Parathyroid adenoma (tissue), 2 donors: ENCODE measurements around the gene IL6ST.
"Not testable (repeated sequence)": the region's sequence is repeated elsewhere in the genome, so short reads cannot be mapped to it uniquely, and the experiment has no call there.

Experiments
- H2AFZ ChIP-seq: fragments of 300-600 bp; sonication (generic); one replicate; pipeline ENCODE4 v1.7.0; 2017; ENCODE audit warnings: antibody characterized with exemption, mild to moderate bottlenecking
- H3K27ac ChIP-seq: fragments of 300-600 bp; sonication (generic); one replicate; pipeline ENCODE4 v1.7.0; 2017
- H3K27me3 ChIP-seq: fragments of 300-600 bp; sonication (generic); one replicate; pipeline ENCODE4 v1.7.0; 2017; ENCODE audit warnings: low read length; ENCODE audit not compliant: control insufficient read depth, insufficient read depth
- H3K36me3 ChIP-seq: fragments of 300-600 bp; sonication (generic); one replicate; pipeline ENCODE4 v1.7.0; 2017; ENCODE audit warnings: low read length; ENCODE audit not compliant: control insufficient read depth, insufficient read depth
- H3K4me1 ChIP-seq: fragments of 300-600 bp; sonication (generic); one replicate; pipeline ENCODE4 v1.7.0; 2017; ENCODE audit warnings: control low read depth
- H3K4me2 ChIP-seq: fragments of 300-600 bp; sonication (generic); one replicate; pipeline ENCODE4 v1.7.0; 2017; ENCODE audit warnings: low read length
- H3K4me3 ChIP-seq: fragments of 300-600 bp; sonication (generic); one replicate; pipeline ENCODE4 v1.7.0; 2017; ENCODE audit warnings: low read depth, low read length
- H3K79me2 ChIP-seq: fragments of 300-600 bp; sonication (generic); one replicate; pipeline ENCODE4 v1.7.0; 2017; ENCODE audit warnings: control low read depth
- H3K9ac ChIP-seq: fragments of 300-600 bp; sonication (generic); one replicate; pipeline ENCODE4 v1.7.0; 2017; ENCODE audit warnings: mild to moderate bottlenecking
- H3K9me3 ChIP-seq: fragments of 300-600 bp; sonication (generic); one replicate; pipeline ENCODE4 v1.7.0; 2017; ENCODE audit warnings: low read length; ENCODE audit not compliant: control insufficient read depth
- CTCF ChIP-seq: fragments of 300-600 bp; sonication (generic); IDR thresholded peaks from one replicate; pipeline ENCODE4 v1.7.0; 2017; ENCODE audit warnings: antibody characterized with exemption, mild to moderate bottlenecking
- donor health status: primary hyperparathyroidism.

The IL6ST gene

GRCh38 chr5:55969956-55970355, 24.8 kb downstream of the IL6ST start:
- no peaks in the 10 kb centered on the region for H3K9me3 ChIP-seq
- TF ChIP-seq CTCF: no peak
- H2AFZ ChIP-seq: no peak overlapping the region
- H3K27me3 ChIP-seq: no peaks in the 10 kb centered on the region
- no peak overlapping the region for H3K9ac ChIP-seq
- H3K4me1 ChIP-seq: peaks cover 3% of the 10 kb centered on the region
- peaks cover 39% of the 10 kb centered on the region for H3K79me2 ChIP-seq
- H3K4me2 ChIP-seq: no peak overlapping the region
- H3K4me3 ChIP-seq: no peak overlapping the region
- no peaks in the 10 kb centered on the region for H3K36me3 ChIP-seq
- H3K27ac ChIP-seq: no peak overlapping the region

- no peak overlapping the region for H3K4me2 ChIP-seq
- no peaks in the 10 kb centered on the region for H3K36me3 ChIP-seq
- no peak for TF ChIP-seq CTCF
Observed at GRCh38 chr5:55966284-55966683, 28.5 kb downstream of the IL6ST start.

GRCh38 chr5:55965525-55965924, 29.2 kb downstream of the IL6ST start:
- TF ChIP-seq CTCF: no peak
- no peak overlapping the region for H2AFZ ChIP-seq
- no peak overlapping the region for H3K4me2 ChIP-seq
- H3K4me3 ChIP-seq: no peak overlapping the region
- H3K9ac ChIP-seq: no peak overlapping the region
- H3K79me2 ChIP-seq: peaks cover 7% of the 10 kb centered on the region
- H3K27ac ChIP-seq: no peak overlapping the region
- no peaks in the 10 kb centered on the region for H3K9me3 ChIP-seq
- H3K27me3 ChIP-seq: no peaks in the 10 kb centered on the region
- H3K4me1 ChIP-seq: peaks cover 3% of the 10 kb centered on the region
- H3K36me3 ChIP-seq: no peaks in the 10 kb centered on the region

More at GRCh38 chr5:55966284-55966683, 28.5 kb downstream of the IL6ST start:
- H2AFZ ChIP-seq: no peak overlapping the region
- H3K9me3 ChIP-seq: no peaks in the 10 kb centered on the region
- no peak overlapping the region for H3K9ac ChIP-seq
- H3K4me3 ChIP-seq: no peak overlapping the region
- H3K27ac ChIP-seq: no peak overlapping the region
- H3K79me2 ChIP-seq: peaks cover 13% of the 10 kb centered on the region
- H3K27me3 ChIP-seq: no peaks in the 10 kb centered on the region
- peaks cover 3% of the 10 kb centered on the region for H3K4me1 ChIP-seq

GRCh38 chr5:55960779-55961178, 34.0 kb downstream of the IL6ST start:
- H3K4me2 ChIP-seq: no peak overlapping the region
- no peak overlapping the region for H3K9ac ChIP-seq
- no peak overlapping the region for H2AFZ ChIP-seq
- no peaks in the 10 kb centered on the region for H3K79me2 ChIP-seq
- no peaks in the 10 kb centered on the region for H3K9me3 ChIP-seq
- TF ChIP-seq CTCF: no peak
- no peaks in the 10 kb centered on the region for H3K36me3 ChIP-seq
- H3K27me3 ChIP-seq: no peaks in the 10 kb centered on the region
- H3K4me1 ChIP-seq: no peaks in the 10 kb centered on the region
- H3K4me3 ChIP-seq: no peak overlapping the region
- H3K27ac ChIP-seq: no peak overlapping the region

- no peak overlapping the region for H2AFZ ChIP-seq
- no peaks in the 10 kb centered on the region for H3K36me3 ChIP-seq
Observed at GRCh38 chr5:55959208-55959607, 35.6 kb downstream of the IL6ST start.

GRCh38 chr5:55941154-55941553, 53.6 kb downstream of the IL6ST start:
- not testable (repeated sequence) for H3K27me3 ChIP-seq, H3K4me2 ChIP-seq, H3K27ac ChIP-seq, H3K4me3 ChIP-seq, H3K79me2 ChIP-seq, H3K36me3 ChIP-seq, H3K9me3 ChIP-seq, H2AFZ ChIP-seq, H3K9ac ChIP-seq, H3K4me1 ChIP-seq

More at GRCh38 chr5:55959208-55959607, 35.6 kb downstream of the IL6ST start:
- Histone ChIP-seq H3K4me3 (no peak overlapping the region), H3K9me3 (no peaks in the 10 kb centered on the region), H3K9ac (no peak overlapping the region), H3K27ac (no peak overlapping the region), H3K27me3 (no peaks in the 10 kb centered on the region), H3K79me2 (no peaks in the 10 kb centered on the region), H3K4me1 (no peaks in the 10 kb centered on the region), H3K4me2 (no peak overlapping the region)
- no peak for TF ChIP-seq CTCF

- H3K27me3 ChIP-seq, H3K4me1 ChIP-seq, H2AFZ ChIP-seq, H3K27ac ChIP-seq, H3K4me3 ChIP-seq, H3K79me2 ChIP-seq, H3K36me3 ChIP-seq, H3K9me3 ChIP-seq, H3K4me2 ChIP-seq, H3K9ac ChIP-seq: not testable (repeated sequence)
Observed at GRCh38 chr5:55937598-55937997, 57.2 kb downstream of the IL6ST start.
